HL-60 (cell line): Measurements from ENCODE around the gene CACNA1I.

ENCODE experiments used
- DNase-seq, 2 experiments: peaks; one replicate each; pipeline ENCODE4 v3.0.0-alpha.2; 2010 to 2020; ENCODE audit warnings: low read depth in 1 of 2, low spot score in 1 of 2
- H3K27ac ChIP-seq: fragments of 250-450 bp; sonication (Bioruptor Pico); replicated peaks from 2 replicates; pipeline ENCODE4 v1.5.1; 2020; ENCODE audit warnings: mild to moderate bottlenecking, moderate library complexity
- H3K27me3 ChIP-seq: fragments of 250-450 bp; sonication (Bioruptor Pico); 2 replicates; pipeline ENCODE4 v1.5.1; 2021; ENCODE audit warnings: mild to moderate bottlenecking, moderate library complexity; ENCODE audit not compliant: insufficient read depth, poor library complexity, severe bottlenecking
- H3K4me3 ChIP-seq: replicated peaks from 2 replicates; pipeline ENCODE4 v1.5.1; 2011; ENCODE audit warnings: mild to moderate bottlenecking, control low read depth, low read length; ENCODE audit not compliant: insufficient read depth
- CTCF ChIP-seq: IDR thresholded peaks from one replicate; pipeline ENCODE4 v1.5.1; 2011; ENCODE audit warnings: low read length, control low read depth, inconsistent platforms; ENCODE audit not compliant: insufficient read depth
- GABPA ChIP-seq: IDR thresholded peaks from 2 replicates; pipeline ENCODE4 v1.6.1; 2012; ENCODE audit warnings: low read depth
- POLR2AphosphoS5 ChIP-seq: IDR thresholded peaks from 2 replicates; pipeline ENCODE4 v1.6.1; 2012; ENCODE audit warnings: low read depth
- REST ChIP-seq: IDR thresholded peaks from 2 replicates; pipeline ENCODE4 v1.6.1; 2012; ENCODE audit warnings: low read depth; ENCODE audit not compliant: insufficient replicate concordance
- SPI1 ChIP-seq: IDR thresholded peaks from 2 replicates; pipeline ENCODE4 v1.6.1; 2012; ENCODE audit warnings: low read depth, mild to moderate bottlenecking, borderline replicate concordance

Gene CACNA1I

GRCh38 chr22:39723899-39724351 is 153.4 kb downstream of the CACNA1I start:
- Histone ChIP-seq H3K4me3 (no peak overlapping the region), H3K27ac (no peak overlapping the region), H3K27me3 (no peaks in the 10 kb centered on the region)
- DNase-seq, result no peak
- TF ChIP-seq SPI1 (no peak), POLR2AphosphoS5 (no peak), REST (no peak), CTCF (no peak), GABPA (no peak)

- TF ChIP-seq REST (no peak), CTCF (no peak), POLR2AphosphoS5 (no peak), GABPA (no peak), SPI1 (no peak)
- no peak for DNase-seq
- no peaks in the 10 kb centered on the region for H3K27me3 ChIP-seq
- H3K4me3 ChIP-seq, result no peak overlapping the region
- H3K27ac ChIP-seq, result no peak overlapping the region
These were observed 153.8 kb downstream of the CACNA1I start for GRCh38 chr22:39724390-39724789.

- no peaks in the 10 kb centered on the region for H3K27me3 ChIP-seq
- DNase-seq, result no peak
- TF ChIP-seq CTCF, result no peak
- no peak for TF ChIP-seq GABPA
- no peak for TF ChIP-seq SPI1
- no peak overlapping the region for H3K4me3 ChIP-seq
- no peak overlapping the region for H3K27ac ChIP-seq
These were observed 154.3 kb downstream of the CACNA1I start for GRCh38 chr22:39724857-39725256.

- TF ChIP-seq GABPA, result no peak
- no peak for TF ChIP-seq CTCF
- TF ChIP-seq SPI1, result no peak
- no peak for TF ChIP-seq POLR2AphosphoS5
- Histone ChIP-seq H3K4me3 (no peak overlapping the region), H3K27ac (no peak overlapping the region), H3K27me3 (no peaks in the 10 kb centered on the region)
- DNase-seq, result no peak
These were observed 154.9 kb downstream of the CACNA1I start for GRCh38 chr22:39725351-39726035.
